H54 (cell line): ENCODE data around the gene SLC25A48.

Experiments
- DNase-seq: peaks from one replicate; pipeline ENCODE4 v3.0.0; 2011; ENCODE audit warnings: low spot score, mixed read lengths; ENCODE audit not compliant: insufficient read length
- FAIRE-seq: peaks from 3 replicates; lab custom pipeline; 2011; peaks lifted over from hg19 to GRCh38; lab: Jason Lieb, UNC
- POLR2A ChIP-seq: IDR thresholded peaks from 2 replicates; pipeline ENCODE4 v1.6.1; 2011; ENCODE audit warnings: low read depth, mild to moderate bottlenecking, low read length

Gene SLC25A48

GRCh38 chr5:135859641-135860040 is 25.2 kb downstream of the SLC25A48 start:
- TF ChIP-seq POLR2A = no peak
- FAIRE-seq = no peak

GRCh38 chr5:135861641-135862040 is 27.2 kb downstream of the SLC25A48 start:
- FAIRE-seq (no peak), DNase-seq (no peak)
- no peak for TF ChIP-seq POLR2A

More at GRCh38 chr5:135859641-135860040, 25.2 kb downstream of the SLC25A48 start:
- DNase-seq = no peak

- FAIRE-seq = no peak
- DNase-seq = no peak
- TF ChIP-seq POLR2A = no peak
Observed at GRCh38 chr5:135862086-135862485, 27.6 kb downstream of the SLC25A48 start.

GRCh38 chr5:135862744-135863143 is 28.3 kb downstream of the SLC25A48 start:
- TF ChIP-seq POLR2A = no peak
- DNase-seq (no peak), FAIRE-seq (no peak)

- FAIRE-seq = no peak
- TF ChIP-seq POLR2A = no peak
- DNase-seq = no peak
Observed at GRCh38 chr5:135864503-135865435, 30.3 kb downstream of the SLC25A48 start.

GRCh38 chr5:135866016-135866415 is 31.6 kb downstream of the SLC25A48 start:
- no peak for FAIRE-seq
- TF ChIP-seq POLR2A = no peak

GRCh38 chr5:135867599-135867998 is 33.1 kb downstream of the SLC25A48 start:
- TF ChIP-seq POLR2A = no peak
- FAIRE-seq (no peak), DNase-seq (no peak)

More at GRCh38 chr5:135866016-135866415, 31.6 kb downstream of the SLC25A48 start:
- no peak for DNase-seq

GRCh38 chr5:135868681-135869080 is 34.2 kb downstream of the SLC25A48 start:
- FAIRE-seq = no peak
- TF ChIP-seq POLR2A = no peak

GRCh38 chr5:135869276-135869675 is 34.8 kb downstream of the SLC25A48 start:
- no peak for FAIRE-seq
- no peak for DNase-seq
- no peak for TF ChIP-seq POLR2A

More at GRCh38 chr5:135868681-135869080, 34.2 kb downstream of the SLC25A48 start:
- DNase-seq = no peak

- FAIRE-seq = no peak
Observed at GRCh38 chr5:135869935-135870334, 35.5 kb downstream of the SLC25A48 start.

GRCh38 chr5:135871268-135871915 is 36.9 kb downstream of the SLC25A48 start:
- DNase-seq = no peak
- no peak for TF ChIP-seq POLR2A
- FAIRE-seq = no peak

More at GRCh38 chr5:135869935-135870334, 35.5 kb downstream of the SLC25A48 start:
- TF ChIP-seq POLR2A = no peak
- DNase-seq = no peak

- no peak for DNase-seq
- FAIRE-seq = no peak
- TF ChIP-seq POLR2A = no peak
Observed at GRCh38 chr5:135873831-135874230, 39.4 kb downstream of the SLC25A48 start.

- FAIRE-seq (no peak), DNase-seq (no peak)
- no peak for TF ChIP-seq POLR2A
Observed at GRCh38 chr5:135874461-135874860, 40.0 kb downstream of the SLC25A48 start.

GRCh38 chr5:135875567-135875966 is 41.1 kb downstream of the SLC25A48 start:
- no peak for DNase-seq
- no peak for TF ChIP-seq POLR2A
- FAIRE-seq = no peak
